Tibial nerve (tissue), 4 donors: ENCODE results near the gene PRDM11. TPM values are rescaled to one million over a fixed set of nuclear protein-coding genes. Genes with fewer than 3 reads are reported as not detected.

Experiments used
- DNase-seq, 2 donors: peaks; one replicate each; pipeline ENCODE4 v3.0.0-alpha.2; 2019; ENCODE audit warnings: low spot score in 2 of 2
- H3K27ac ChIP-seq, 4 donors: fragments of 200-600 bp; sonication (generic) in 3 of 4; one replicate each; pipeline ENCODE4 v1.5.1; 2017 to 2019; ENCODE audit warnings: mild to moderate bottlenecking in 1 of 4
- H3K27me3 ChIP-seq, 2 donors: fragments of 200-600 bp; sonication (generic) in 1 of 2; one replicate each; pipeline versions ENCODE4 v1.5.1 to v1.6.0; 2017 to 2019
- H3K36me3 ChIP-seq, 3 donors: fragments of 200-600 bp; sonication (generic); one replicate each; pipeline ENCODE4 v1.5.1; 2018 to 2019
- H3K4me1 ChIP-seq, 4 donors: fragments of 200-600 bp; sonication (generic) in 3 of 4; one replicate each; pipeline ENCODE4 v1.5.1; 2017 to 2019
- H3K4me3 ChIP-seq, 4 donors: fragments of 200-600 bp; sonication (generic) in 3 of 4; one replicate each; pipeline ENCODE4 v1.5.1; 2017 to 2019; ENCODE audit warnings: mild to moderate bottlenecking in 1 of 4, moderate library complexity in 1 of 4
- H3K9me3 ChIP-seq, 4 donors: fragments of 200-600 bp; sonication (generic) in 3 of 4; one replicate each; pipeline ENCODE4 v1.5.1; 2017 to 2019
- EP300 ChIP-seq, 2 donors: sonication (generic); formaldehyde crosslinking; IDR thresholded peaks; one replicate each; pipeline ENCODE4 v1.6.1; 2017; ENCODE audit warnings: antibody characterized with exemption in 2 of 2, mild to moderate bottlenecking in 1 of 2
- POLR2A ChIP-seq, 2 donors: fragments of 450-650 bp; IDR thresholded peaks; one replicate each; pipeline ENCODE4 v1.6.1; 2017; ENCODE audit warnings: antibody characterized with exemption in 2 of 2, mild to moderate bottlenecking in 2 of 2, moderate library complexity in 2 of 2
- WGBS, 2 donors: methylation state at CpG; one replicate each; pipeline ENCODE4 v1.1.5; 2018; 5-methylcytosine and 5-hydroxymethylcytosine counted together
- total RNA-seq, 4 donors: library from RNA; depleted of rRNA; stranded (reverse); fragments of >200 nt; gene quantifications; one replicate each; pipeline ENCODE4 v1.1.0, GENCODE V29; 2016
- TF ChIP-seq, protein P1 (sequence below), 5 experiments: fragments of 200-600 bp in 3 of 5; fragments of 450-650 bp in 2 of 5; sonication (generic) in 3 of 5; IDR thresholded peaks; one replicate each; pipeline ENCODE4 v1.5.1; 2016 to 2019; ENCODE audit warnings: antibody characterized with exemption in 5 of 5, mild to moderate bottlenecking in 3 of 5, moderate library complexity in 2 of 5

Gene PRDM11
- total RNA-seq, 4 donors from 2014 or later = 17.5 to 26.1 (median 25.8) TPM

DNA sequence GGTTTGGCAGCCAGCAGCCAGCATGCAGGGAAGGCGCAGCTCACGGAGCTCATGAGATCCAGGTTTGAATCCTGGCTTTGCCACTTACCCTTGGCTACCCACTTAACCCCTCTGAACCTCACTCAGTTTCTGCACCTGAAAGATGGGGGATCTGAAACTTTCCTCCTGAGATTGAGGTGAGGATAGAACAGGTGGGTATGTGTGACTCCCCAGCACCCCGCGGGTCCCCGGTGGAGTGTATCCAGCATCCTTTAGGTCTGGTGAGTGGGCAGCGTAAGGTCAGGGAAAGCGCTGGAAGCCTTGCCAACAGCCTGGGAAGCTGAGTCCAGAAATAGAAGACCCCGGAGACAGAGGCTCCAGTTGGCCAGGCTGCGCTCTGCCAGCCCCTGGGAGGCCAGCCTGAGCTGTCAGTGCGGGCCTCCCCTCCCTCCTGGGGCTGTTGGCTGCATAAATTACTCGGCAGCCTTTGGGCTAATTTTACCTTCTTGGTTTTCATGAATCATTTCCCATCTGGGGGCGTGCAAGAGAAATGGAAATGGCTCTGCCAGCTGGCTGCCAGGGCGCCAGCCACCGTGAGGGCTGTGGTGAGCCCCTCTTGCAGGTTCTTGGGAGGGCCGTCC is 17.6 kb downstream of the PRDM11 start:
- no peaks in the 10 kb centered on the region for H3K9me3 ChIP-seq
- H3K4me3 ChIP-seq = no peak overlapping the region
- 72% methylated on average over 13 to 14 of the region's 15 CpGs for WGBS, 2 donors
- H3K36me3 ChIP-seq = no peaks in the 10 kb centered on the region
- TF ChIP-seq, protein P1, sequence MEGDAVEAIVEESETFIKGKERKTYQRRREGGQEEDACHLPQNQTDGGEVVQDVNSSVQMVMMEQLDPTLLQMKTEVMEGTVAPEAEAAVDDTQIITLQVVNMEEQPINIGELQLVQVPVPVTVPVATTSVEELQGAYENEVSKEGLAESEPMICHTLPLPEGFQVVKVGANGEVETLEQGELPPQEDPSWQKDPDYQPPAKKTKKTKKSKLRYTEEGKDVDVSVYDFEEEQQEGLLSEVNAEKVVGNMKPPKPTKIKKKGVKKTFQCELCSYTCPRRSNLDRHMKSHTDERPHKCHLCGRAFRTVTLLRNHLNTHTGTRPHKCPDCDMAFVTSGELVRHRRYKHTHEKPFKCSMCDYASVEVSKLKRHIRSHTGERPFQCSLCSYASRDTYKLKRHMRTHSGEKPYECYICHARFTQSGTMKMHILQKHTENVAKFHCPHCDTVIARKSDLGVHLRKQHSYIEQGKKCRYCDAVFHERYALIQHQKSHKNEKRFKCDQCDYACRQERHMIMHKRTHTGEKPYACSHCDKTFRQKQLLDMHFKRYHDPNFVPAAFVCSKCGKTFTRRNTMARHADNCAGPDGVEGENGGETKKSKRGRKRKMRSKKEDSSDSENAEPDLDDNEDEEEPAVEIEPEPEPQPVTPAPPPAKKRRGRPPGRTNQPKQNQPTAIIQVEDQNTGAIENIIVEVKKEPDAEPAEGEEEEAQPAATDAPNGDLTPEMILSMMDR (IDR thresholded peaks at IDR 0.05) = no peak
- TF ChIP-seq EP300 (IDR thresholded peaks at IDR 0.05) (no peak), POLR2A (IDR thresholded peaks at IDR 0.05) (no peak)
- H3K27ac ChIP-seq = no peak overlapping the region
- no peak for DNase-seq
- H3K27me3 ChIP-seq = no peaks in the 10 kb centered on the region
- H3K4me1 ChIP-seq = peaks cover 0 to 39% (median 16%) of the 10 kb centered on the region in 4 donors

DNA sequence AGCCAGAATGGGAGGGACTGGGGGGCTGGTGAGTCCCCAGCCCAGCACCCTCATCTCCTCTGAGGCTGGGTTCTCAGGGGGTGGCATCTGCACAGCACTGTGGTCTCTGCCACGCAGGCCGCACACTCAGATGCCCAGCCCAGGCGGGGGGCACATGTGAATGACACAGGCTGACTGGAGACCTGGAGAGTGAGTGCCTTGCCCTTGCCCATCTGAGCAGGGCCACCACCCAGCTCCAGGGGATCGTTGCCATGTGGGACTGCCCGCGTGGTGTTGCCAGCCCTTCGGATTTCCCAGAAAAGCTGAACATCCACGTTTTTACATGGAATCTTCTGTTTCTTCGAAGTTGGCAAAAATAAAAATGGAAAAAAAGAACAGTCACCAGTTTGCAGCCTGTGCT is 18.9 kb downstream of the PRDM11 start:
- Histone ChIP-seq H3K36me3 (no peaks in the 10 kb centered on the region), H3K9me3 (no peaks in the 10 kb centered on the region), H3K27me3 (no peaks in the 10 kb centered on the region), H3K4me3 (no peak overlapping the region), H3K27ac (no peak overlapping the region), H3K4me1 (peaks cover 0 to 27% (median 12%) of the 10 kb centered on the region in 4 donors)
- no peak for DNase-seq
- WGBS, 2 donors = 87 to 90% methylated on average over 9 of the region's 9 CpGs
- no peak for TF ChIP-seq EP300 (IDR thresholded peaks at IDR 0.05)
- no peak for TF ChIP-seq POLR2A (IDR thresholded peaks at IDR 0.05)
- TF ChIP-seq, protein P1 (IDR thresholded peaks at IDR 0.05) = no peak

DNA sequence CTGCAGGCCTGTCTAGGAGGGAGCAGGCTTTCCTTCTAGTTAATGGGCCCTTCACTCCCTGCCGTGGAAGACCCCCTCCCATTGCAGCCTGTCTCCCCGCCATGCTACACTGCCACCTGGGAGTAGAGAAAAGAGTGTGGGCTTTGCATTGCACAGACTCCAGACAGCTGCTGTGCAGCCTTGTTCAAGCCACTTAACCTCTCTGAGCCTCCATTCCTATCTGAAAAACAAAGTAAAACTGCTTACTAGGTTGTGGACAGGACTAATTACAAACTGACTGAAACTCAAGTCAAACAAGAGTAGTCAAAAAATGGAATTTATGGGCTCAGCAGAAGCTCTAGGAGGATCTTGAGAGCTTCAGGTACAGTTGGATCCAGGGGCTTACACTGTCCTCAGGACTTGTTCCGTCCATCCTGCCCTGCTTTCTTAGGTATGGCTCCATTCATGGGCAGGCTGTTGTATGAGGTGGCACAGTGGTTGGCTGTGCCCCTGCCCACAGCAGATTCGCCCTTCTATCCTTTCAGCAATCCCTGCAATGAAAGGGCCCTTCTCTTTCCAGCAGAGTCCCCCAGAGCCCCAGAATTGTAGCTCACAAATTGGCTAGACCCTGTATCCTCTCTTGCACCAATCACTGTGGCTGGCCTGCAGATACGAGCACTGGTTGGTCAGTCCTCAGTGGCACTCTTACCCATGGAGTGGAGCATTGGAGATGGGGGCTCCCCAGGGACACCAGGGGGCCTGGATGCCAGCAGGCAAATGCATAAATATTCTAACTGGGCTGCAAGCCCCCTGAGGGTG is 19.6 kb downstream of the PRDM11 start:
- TF ChIP-seq, protein P1 (IDR thresholded peaks at IDR 0.05) = no peak
- TF ChIP-seq POLR2A (IDR thresholded peaks at IDR 0.05) = no peak
- no peak for TF ChIP-seq EP300 (IDR thresholded peaks at IDR 0.05)
- no peaks in the 10 kb centered on the region for H3K27me3 ChIP-seq
- peaks cover 0 to 20% (median 11%) of the 10 kb centered on the region in 4 donors for H3K4me1 ChIP-seq
- DNase-seq = no peak
- no peak overlapping the region for H3K4me3 ChIP-seq
- H3K27ac ChIP-seq = no peak overlapping the region
- no peaks in the 10 kb centered on the region for H3K36me3 ChIP-seq
- 90 to 91% methylated on average over 5 of the region's 5 CpGs for WGBS, 2 donors
- H3K9me3 ChIP-seq = no peaks in the 10 kb centered on the region

DNA sequence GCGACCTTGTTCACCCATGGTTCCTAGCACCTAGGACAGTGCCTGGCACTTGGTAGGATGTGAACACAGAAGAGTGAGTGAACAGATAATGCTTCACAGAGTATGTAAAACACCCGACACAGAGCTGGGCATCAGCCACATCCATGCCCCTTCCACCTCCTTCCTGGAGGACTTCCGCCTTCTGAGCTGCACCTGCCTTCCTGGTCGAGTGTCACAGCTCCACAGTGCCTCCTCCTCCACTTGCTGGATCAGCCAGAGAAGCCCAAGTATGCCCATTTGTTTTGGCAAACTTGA is 20.1 kb downstream of the PRDM11 start:
- peaks cover 0 to 15% (median 6%) of the 10 kb centered on the region in 4 donors for H3K4me1 ChIP-seq
- TF ChIP-seq POLR2A (IDR thresholded peaks at IDR 0.05) (no peak), EP300 (IDR thresholded peaks at IDR 0.05) (no peak)
- TF ChIP-seq, protein P1 (IDR thresholded peaks at IDR 0.05) = no peak
- H3K27me3 ChIP-seq = no peaks in the 10 kb centered on the region
- DNase-seq = no peak
- WGBS, 2 donors = 77 to 90% methylated on average over 4 of the region's 4 CpGs
- H3K27ac ChIP-seq = no peak overlapping the region
- H3K4me3 ChIP-seq = no peak overlapping the region
- no peaks in the 10 kb centered on the region for H3K36me3 ChIP-seq
- H3K9me3 ChIP-seq = no peaks in the 10 kb centered on the region

DNA sequence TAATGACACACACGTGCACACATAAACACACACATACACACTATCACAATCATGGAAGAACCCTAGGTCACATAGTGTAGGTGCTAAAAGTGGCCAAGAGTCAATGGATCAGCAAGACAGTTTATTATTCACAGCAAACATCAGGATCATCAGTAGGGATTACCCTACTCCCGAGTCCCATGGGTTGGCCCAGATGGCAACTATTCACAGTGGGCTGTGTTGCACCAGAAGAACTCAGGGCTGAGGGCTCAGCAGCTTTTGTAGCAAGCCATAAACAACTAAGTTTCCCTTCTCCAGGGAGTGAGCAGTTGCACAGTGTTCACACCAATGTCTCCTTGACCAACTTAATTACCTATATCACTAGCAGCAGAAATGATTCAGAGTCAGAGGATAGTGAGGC is 20.8 kb downstream of the PRDM11 start:
- 71 to 81% methylated on average over 2 of the region's 2 CpGs for WGBS, 2 donors
- TF ChIP-seq, protein P1 (IDR thresholded peaks at IDR 0.05) = no peak
- TF ChIP-seq EP300 (IDR thresholded peaks at IDR 0.05) = no peak
- TF ChIP-seq POLR2A (IDR thresholded peaks at IDR 0.05) = no peak
- DNase-seq = no peak
- Histone ChIP-seq H3K4me3 (no peak overlapping the region), H3K36me3 (no peaks in the 10 kb centered on the region), H3K4me1 (peaks cover 0 to 8% (median under 1%) of the 10 kb centered on the region in 4 donors), H3K27ac (no peak overlapping the region), H3K27me3 (no peaks in the 10 kb centered on the region), H3K9me3 (no peaks in the 10 kb centered on the region)
